Neuron (in vitro differentiated cells): ENCODE measurements around the gene CCDC78.

Source experiments
- H2AFZ ChIP-seq: one replicate; pipeline ENCODE4 v1.6.1; 2013; ENCODE audit warnings: low read depth, mild to moderate bottlenecking, inconsistent platforms, low read length, moderate library complexity
- H3K27me3 ChIP-seq: one replicate; pipeline ENCODE4 v1.6.1; 2013; ENCODE audit warnings: low read length; ENCODE audit not compliant: insufficient read depth
- H3K36me3 ChIP-seq: one replicate; pipeline ENCODE4 v1.6.1; 2013; ENCODE audit warnings: low read length; ENCODE audit not compliant: insufficient read depth
- H3K4me1 ChIP-seq: one replicate; pipeline ENCODE4 v1.6.1; 2013; ENCODE audit warnings: low read length; ENCODE audit not compliant: insufficient read depth
- H3K4me3 ChIP-seq: 2 replicates; pipeline ENCODE4 v1.5.1; 2013; ENCODE audit warnings: mild to moderate bottlenecking, low read length, moderate library complexity
- H3K9me3 ChIP-seq: one replicate; pipeline ENCODE4 v1.6.1; 2013; ENCODE audit warnings: low read length

Gene CCDC78

GRCh38 chr16:729768-730665, 3.8 kb upstream of the CCDC78 start:
- Histone ChIP-seq H3K27me3 (no peaks in the 10 kb centered on the region), H2AFZ (no peak overlapping the region), H3K36me3 (peaks cover 25% of the 10 kb centered on the region), H3K4me1 (peaks cover 11% of the 10 kb centered on the region), H3K9me3 (no peaks in the 10 kb centered on the region), H3K4me3 (no peak overlapping the region)

- Histone ChIP-seq H3K27me3 (no peaks in the 10 kb centered on the region), H3K9me3 (no peaks in the 10 kb centered on the region), H3K36me3 (peaks cover 16% of the 10 kb centered on the region), H3K4me1 (peaks cover 11% of the 10 kb centered on the region), H3K4me3 (no peak overlapping the region), H2AFZ (no peak overlapping the region)
Measured at GRCh38 chr16:728890-729744, 2.9 kb upstream of the CCDC78 start.

- Histone ChIP-seq H2AFZ (no peak overlapping the region), H3K4me3 (peak overlapping the region; percentile 41), H3K9me3 (no peaks in the 10 kb centered on the region), H3K27me3 (no peaks in the 10 kb centered on the region), H3K36me3 (peaks cover 8% of the 10 kb centered on the region), H3K4me1 (peaks cover 11% of the 10 kb centered on the region)
Measured at GRCh38 chr16:728131-728889, 2.1 kb upstream of the CCDC78 start.

- Histone ChIP-seq H3K9me3 (no peaks in the 10 kb centered on the region), H2AFZ (no peak overlapping the region), H3K36me3 (peaks cover 2% of the 10 kb centered on the region), H3K27me3 (no peaks in the 10 kb centered on the region), H3K4me3 (peak overlapping the region; percentile 41), H3K4me1 (peaks cover 11% of the 10 kb centered on the region)
Measured at GRCh38 chr16:727291-727977, 1.2 kb upstream of the CCDC78 start.

GRCh38 chr16:726188-726437, 130 bp downstream of the CCDC78 start:
- peaks cover 2% of the 10 kb centered on the region for H3K36me3 ChIP-seq
- no peaks in the 10 kb centered on the region for H3K9me3 ChIP-seq
- H2AFZ ChIP-seq = no peak overlapping the region
- peaks cover 20% of the 10 kb centered on the region for H3K4me1 ChIP-seq
- no peaks in the 10 kb centered on the region for H3K27me3 ChIP-seq
- no peak overlapping the region for H3K4me3 ChIP-seq

GRCh38 chr16:725463-726187, 618 bp downstream of the CCDC78 start:
- no peaks in the 10 kb centered on the region for H3K9me3 ChIP-seq
- no peaks in the 10 kb centered on the region for H3K27me3 ChIP-seq
- peaks cover 20% of the 10 kb centered on the region for H3K4me1 ChIP-seq
- peaks cover under 1% of the 10 kb centered on the region for H3K36me3 ChIP-seq
- H2AFZ ChIP-seq = no peak overlapping the region
- H3K4me3 ChIP-seq = no peak overlapping the region

- no peaks in the 10 kb centered on the region for H3K9me3 ChIP-seq
- peaks cover 23% of the 10 kb centered on the region for H3K4me1 ChIP-seq
- H3K4me3 ChIP-seq = no peak overlapping the region
- no peaks in the 10 kb centered on the region for H3K27me3 ChIP-seq
- no peaks in the 10 kb centered on the region for H3K36me3 ChIP-seq
- H2AFZ ChIP-seq = no peak overlapping the region
Measured at GRCh38 chr16:725041-725376, 1.2 kb downstream of the CCDC78 start.

GRCh38 chr16:724188-725040, 1.8 kb downstream of the CCDC78 start:
- Histone ChIP-seq H2AFZ (no peak overlapping the region), H3K36me3 (no peaks in the 10 kb centered on the region), H3K27me3 (no peaks in the 10 kb centered on the region), H3K9me3 (no peaks in the 10 kb centered on the region), H3K4me3 (no peak overlapping the region), H3K4me1 (peaks cover 29% of the 10 kb centered on the region)

GRCh38 chr16:723695-724094, 2.5 kb downstream of the CCDC78 start:
- Histone ChIP-seq H3K4me3 (no peak overlapping the region), H3K9me3 (no peaks in the 10 kb centered on the region), H3K4me1 (peaks cover 36% of the 10 kb centered on the region), H2AFZ (no peak overlapping the region), H3K27me3 (no peaks in the 10 kb centered on the region), H3K36me3 (peaks cover 2% of the 10 kb centered on the region)

- Histone ChIP-seq H3K36me3 (peaks cover 5% of the 10 kb centered on the region), H3K4me1 (peaks cover 39% of the 10 kb centered on the region), H2AFZ (no peak overlapping the region), H3K27me3 (no peaks in the 10 kb centered on the region), H3K4me3 (no peak overlapping the region), H3K9me3 (no peaks in the 10 kb centered on the region)
Measured at GRCh38 chr16:722835-723633, 3.2 kb downstream of the CCDC78 start.
